Stimulated activated naive CD4-positive, alpha-beta T cell treated with Interleukin-2 at 50 U/mL for 16 hours (primary cell): ENCODE results near the gene ROR2.
"Not testable (repeated sequence)": the region's sequence is repeated elsewhere in the genome, so short reads cannot be mapped to it uniquely, and the experiment has no call there.

Experiments
- DNase-seq: peaks from one replicate; lab custom pipeline; 2025; lab: John Stamatoyannopoulos, UW

The ROR2 gene

DNA sequence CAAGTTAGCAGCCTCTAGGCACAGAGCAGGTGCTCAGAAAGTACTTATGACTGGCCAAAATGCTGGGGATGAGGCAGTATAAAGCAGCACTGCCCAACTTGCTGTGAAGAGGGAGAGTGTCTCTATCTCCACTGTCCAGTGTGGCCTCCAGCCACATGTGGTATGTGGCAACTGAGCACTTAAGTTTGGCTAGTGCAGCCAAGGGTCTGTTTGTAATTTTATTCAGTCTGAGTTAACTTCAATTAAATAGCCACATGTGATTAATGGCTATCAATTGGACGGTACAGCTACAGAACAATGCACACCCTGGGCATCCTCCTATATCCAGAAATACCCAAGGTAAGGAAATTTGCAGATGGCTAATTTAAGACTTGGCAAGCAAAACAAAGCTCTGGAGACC is 26.9 kb downstream of the ROR2 start:
- no peak for DNase-seq

DNA sequence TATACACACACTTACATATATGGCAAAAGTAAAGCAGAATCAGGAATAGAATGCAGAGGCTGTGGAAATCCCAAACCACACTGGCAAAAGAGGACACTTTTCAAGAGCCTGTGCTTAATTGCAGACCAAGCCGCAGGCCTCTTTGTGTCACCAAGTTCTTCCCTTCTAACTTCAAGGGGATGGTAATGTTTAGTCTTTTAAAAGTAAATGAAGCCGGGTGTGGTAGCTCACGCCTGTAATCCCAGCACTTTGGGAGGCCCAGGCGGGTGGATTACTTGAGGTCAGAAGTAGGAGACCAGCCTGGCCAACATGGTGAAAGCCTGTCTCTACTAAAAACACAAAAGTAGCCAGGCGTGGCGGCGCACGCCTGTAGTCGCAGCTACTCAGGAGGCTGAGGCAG is 28.7 kb downstream of the ROR2 start:
- no peak for DNase-seq

DNA sequence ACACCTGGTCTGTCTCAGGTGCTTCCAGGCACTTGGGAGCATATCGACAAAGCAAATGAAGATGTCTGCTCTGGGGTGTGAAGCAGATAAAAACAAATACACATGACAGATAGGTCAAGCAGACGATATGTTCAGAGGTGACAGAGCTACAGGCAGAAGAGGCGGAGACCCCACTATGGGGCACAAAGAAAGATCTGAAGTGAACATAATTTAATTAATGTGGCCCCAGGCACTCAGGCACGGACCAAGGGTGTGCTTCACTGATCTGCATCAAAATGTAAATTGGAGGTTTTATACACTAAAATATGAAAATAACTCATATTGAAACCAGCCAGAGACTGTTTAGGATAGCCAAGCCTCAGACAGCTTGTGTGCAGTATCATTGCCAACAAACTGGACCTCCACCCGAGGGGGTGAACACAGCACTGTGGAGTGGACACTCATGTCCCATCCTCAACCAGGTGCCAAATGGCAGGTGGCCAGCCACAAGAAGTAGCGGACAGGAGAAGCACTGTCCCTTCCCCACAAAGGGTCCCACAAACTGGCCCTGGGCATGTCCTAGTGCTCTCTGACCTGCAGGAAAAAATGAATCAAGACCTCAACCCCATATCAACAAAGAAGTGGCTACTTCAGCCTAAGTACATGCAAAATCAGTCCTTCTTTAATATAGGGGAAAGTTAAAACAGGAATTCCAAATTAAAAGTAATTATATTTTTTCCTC is 29.2 kb downstream of the ROR2 start:
- no peak for DNase-seq

DNA sequence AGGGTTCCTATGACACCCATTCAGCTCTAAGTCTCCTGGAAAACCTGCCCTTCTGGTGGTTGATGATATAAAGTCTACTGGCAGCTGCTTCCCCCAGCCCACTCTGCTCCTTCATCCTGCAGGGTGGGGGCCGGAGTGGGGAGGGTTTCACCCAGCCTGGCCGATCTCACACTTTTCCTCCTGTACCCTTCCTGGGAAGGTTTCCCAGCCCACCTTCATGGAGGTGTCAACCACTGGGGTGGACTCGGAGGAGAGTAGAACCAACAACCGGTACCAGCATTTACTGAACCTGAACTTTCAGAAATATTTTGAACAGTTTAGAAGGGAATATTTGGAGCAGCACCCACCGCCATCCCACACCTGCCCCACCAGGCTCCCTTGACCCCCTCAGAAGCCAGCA is 30.4 kb downstream of the ROR2 start:
- no peak for DNase-seq

DNA sequence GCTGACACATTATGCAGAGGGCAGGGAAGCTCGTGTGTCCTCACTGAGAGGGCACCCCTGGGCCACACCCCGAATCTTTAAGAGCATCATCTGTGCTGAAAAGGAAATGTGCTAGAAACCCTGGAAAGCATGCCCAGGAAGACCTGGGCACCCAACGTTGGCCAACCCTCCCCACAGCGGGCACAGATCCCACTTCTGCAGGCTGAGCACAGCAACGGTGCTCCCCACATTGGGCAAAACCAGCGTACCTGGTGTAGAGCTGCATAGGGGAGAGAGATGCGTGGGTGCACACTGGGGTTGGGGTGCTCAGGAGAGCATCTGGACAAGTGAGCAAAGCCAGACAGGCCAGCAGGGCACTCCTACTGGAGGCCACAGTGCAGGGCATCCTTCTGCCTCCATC is 32.6 kb downstream of the ROR2 start:
- no peak for DNase-seq

DNA sequence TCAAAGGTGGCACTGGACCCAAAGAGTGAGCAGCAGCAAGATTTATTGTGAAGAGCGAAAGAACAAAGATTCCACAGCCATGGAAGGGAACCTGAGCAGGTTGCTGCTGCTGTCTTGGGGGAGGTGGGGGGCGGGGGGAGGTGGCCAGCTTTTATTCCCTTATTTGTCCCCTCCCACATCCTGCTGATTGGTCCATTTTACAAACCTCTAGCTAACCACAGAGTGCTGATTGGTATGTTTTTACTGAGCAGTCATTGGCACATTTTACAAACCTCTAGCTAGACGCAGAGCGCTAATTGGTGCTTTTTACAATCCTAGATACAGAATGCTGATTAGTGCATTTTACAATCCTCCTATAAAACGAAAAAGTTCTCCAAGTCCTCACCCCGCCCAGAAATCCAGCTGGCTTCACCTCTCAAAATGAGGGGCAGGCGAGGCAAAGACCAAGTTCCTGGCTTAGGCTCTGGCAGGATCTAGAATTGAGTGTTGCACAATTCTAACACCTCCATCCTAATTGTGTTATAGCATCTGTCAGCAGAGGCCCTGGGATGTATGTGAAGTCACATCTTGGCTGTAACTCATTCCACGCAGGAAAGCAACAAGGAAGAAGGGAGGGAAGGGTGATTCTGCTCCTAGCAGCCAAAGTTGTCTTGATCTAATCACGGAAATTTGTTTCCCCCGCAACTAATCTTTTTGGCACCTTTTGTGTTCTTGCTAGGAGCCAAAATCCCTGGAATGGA is 34.3 kb downstream of the ROR2 start:
- no peak for DNase-seq

DNA sequence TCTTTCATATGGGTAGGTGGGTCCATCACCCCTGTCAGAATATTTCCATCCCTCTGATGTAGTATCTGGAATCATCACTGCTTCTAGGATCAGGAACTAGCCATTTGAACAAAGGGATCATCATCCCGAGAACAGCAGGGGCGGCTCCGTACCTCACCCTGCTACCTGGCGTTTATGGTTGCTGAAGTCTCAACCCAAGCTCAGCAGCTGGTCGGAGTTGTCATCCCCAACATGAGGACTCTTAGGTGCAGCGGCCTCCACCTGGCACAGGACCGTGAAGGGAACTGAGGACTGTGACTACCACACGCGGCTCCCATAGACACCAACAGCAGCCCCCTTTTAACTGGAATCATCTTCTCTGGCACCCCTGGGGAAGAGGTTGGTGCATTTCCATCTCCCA is 35.1 kb downstream of the ROR2 start:
- no peak for DNase-seq

DNA sequence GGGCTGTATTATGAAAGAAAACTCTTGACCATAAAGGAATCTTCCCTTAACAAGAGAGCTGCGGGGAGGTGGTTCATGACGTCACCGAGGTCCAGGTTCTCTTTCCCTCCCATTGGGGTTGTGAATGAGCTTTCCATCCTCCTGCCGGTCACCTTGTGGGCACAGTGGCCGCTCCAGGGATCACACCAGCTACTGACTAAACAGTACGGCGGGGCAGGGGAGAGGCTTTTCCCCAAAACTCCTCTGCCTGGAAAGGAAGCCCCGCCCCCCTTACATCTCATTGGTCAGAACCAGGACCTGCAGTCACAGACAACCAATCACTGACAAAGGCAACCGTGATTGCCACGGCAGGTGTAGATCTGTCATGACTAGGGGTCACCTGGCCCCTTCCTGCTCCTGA is 35.6 kb downstream of the ROR2 start:
- no peak for DNase-seq

DNA sequence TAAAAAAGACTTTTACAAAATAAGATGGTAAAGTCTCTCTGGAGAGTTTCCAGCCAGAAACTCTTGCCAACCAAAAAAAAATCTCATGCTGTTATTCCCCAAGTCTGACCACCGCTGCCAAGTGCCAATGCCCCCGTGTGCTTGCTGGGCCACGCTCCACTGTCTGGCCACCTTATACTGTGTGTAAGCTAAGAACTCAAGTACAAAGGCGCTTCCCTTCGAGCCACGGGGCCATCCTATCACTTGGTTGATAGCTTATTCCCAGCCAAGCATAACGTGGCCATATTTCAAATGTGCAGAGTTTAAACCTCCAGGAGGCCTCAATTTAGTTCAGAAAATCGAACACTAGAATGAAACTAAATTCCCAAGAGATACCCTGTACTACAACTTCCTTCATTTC is 36.0 kb downstream of the ROR2 start:
- DNase-seq, result no peak

DNA sequence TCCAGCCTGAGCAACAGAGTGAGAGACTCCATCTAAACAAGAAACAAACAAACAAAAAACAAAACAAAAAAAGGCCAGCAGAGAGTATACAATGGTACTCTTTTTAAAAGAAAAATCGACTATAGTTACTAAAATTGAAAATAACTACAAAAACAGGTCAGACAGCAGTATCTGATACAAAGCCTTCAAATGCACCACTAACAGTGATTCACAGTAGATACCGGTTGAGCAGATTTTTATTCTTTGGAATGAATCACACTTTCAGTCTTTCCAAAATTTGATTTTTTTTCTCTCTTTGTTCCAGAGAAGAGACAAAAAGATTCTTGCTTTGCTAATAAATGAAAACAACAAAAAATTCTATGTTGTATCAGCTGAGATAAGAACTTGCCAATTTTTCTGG is 36.9 kb downstream of the ROR2 start:
- no peak for DNase-seq

DNA sequence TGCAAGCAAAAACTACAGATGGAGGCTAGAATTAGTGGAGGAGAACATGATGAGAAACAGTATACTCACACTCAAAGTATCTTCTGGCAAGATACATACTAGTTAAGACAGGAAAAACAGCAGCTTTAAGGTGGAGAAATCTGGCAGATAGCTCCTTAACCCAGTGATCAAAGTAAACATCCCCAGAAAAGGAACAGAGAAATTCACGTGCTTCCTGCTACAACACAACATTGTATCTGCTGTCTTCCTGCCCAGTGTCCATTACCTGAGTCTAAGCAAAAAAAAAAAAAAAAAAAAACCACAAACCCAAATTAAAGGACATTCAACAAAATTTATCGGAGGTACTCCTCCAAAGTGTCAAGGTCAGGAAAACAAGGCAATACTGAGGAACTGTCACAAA is 38.4 kb downstream of the ROR2 start:
- DNase-seq, result no peak

DNA sequence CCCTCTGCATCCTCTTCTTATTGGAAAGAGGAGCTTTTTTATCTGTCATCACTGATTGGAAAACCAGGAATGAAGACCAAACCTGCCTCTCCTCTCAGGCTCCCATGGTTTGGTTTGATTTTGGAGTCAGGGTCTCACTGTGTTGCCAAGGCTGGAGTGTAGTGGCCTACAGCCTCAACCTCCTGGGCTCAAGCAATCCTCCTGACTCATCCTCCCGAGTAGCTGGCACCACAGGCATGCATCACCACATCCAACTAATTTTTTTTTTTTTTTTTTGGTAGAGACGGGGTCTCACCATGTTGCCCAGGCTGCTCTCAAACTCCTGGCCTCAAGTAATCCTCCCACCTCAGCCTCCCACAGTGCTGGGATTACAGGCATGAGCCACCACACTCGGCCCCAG is 40.8 kb downstream of the ROR2 start:
- not testable (repeated sequence) for DNase-seq

DNA sequence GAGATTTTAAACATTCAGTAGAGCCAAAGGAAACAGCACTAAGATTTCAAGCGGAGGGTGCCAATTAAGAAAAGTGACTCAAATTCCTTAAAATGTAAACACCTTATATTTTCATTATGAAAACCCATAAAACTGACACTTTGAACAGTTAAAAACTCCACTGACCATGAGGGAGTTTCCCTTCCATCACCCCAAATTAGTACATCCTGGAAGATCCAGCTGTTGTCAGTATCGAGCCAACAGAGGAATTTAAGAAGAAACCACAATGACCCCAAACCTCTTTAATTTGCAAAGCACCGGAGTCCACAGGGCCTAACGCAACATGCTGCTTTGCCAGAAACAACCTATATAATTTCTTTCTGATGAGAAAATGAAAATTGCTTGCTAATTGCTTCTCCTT is 41.3 kb downstream of the ROR2 start:
- no peak for DNase-seq

DNA sequence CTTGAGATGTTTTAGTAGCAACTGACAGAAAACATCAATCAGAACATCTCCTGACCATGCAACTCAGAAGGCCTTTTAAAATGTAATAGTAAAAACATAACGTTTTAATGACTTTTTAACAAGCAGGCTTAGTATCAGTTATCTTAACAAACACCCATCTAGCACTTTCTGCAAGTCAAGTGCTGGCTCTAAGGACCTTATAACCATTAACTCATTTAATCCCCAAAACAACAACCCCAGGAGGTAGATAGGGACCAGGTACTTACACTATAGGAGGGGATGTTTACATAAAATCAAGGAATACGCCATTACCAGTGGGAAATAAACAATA is 41.8 kb downstream of the ROR2 start:
- no peak for DNase-seq

DNA sequence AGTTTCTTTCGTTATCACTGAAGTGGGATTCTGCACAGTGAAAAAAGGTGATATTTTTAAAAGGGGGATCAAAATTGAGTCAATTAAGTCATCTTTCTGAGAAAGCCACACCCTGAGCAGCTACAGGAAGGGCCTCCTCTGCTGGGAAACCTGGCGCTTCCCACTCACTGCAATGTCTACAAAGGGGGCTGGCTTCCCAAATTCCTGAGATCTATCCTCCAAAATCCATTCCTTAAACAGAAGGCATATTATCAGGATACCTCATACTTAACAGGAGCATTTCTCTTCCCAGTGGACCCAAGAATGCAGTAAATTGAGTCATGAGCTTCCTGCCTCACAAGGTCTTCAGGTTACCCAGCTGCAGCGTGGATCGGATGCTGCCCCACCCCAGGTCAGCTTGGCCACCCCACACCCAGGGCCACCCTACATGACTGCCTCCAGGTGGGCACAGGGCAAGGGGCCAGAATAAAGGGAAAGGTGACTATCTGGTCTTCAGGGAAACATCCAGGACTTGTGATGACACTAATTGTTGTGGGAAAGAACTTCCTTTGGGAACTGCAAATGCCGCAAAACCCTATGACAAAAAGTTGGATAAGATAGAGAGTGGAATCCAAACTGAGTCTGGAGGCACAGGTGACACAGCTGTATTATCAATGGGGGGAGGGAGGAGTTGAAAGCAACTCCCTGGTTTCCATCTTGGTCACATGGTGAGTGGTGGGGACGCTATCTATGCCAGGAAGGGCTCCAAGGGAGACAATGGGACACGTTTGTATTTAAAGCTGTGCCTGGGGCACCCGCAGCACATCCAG is 42.3 kb downstream of the ROR2 start:
- no peak for DNase-seq

DNA sequence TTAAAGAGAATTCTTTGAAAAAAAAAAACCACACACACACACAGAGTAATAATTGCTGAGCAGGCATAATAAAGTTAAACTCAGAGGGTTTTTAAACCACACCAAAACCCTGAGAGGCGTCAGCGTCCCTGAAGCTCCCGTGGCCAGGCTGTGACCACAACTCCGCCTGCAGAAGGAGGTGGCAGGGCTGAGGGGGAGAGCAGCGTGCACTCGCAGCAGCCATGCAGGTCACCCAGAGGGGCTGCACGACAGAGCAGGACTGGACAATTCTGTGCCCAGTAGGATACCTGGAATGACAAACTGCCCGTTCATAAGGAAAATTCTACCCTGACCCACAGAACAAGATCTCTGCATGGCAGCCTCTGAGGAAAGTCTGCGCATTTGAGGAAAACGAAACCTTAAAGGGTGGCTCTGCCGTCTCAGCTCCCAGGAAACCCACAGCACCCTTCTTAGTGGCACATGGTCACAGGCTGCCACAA is 44.0 kb downstream of the ROR2 start:
- DNase-seq, result peak; percentile 20

DNA sequence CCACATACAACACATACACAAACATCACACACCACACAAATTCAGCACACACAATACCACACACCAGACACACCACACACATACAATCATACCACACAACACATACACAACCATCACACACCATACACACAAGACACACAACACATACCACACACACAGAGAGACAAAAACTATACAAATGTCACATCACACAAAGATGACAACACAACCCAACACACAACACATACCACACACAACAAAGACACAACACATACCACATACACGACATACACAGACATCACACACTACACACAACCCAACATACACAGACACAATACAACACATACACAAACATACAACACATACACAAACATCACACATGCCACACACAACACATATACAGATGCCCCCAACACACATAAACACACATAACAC is 44.8 kb downstream of the ROR2 start:
- no peak for DNase-seq

DNA sequence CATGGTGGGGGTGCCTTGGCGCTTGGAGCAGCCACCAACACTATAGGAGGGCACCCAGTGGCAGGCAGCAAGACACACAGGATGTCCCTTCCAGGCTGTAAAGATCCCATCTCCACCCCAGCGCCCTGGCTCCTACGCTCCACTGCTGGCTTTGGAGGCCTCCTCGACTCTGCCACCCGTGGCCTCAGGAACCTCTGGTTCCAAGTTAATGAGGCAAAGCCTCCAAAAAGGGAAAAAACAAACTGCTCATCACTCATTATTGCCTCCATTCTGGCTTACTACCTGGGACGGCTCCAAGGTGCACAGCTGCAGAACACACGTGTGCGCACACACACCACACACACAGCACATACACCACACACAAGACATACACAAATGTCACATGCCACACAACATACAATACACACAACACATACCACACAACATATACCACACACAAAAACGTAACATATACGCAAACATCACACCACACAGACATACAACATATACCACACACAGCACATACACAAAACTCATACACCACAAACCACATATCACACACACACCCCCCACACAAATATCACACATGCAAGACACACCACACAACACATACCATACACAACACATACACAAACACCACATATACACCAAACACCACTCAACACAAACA is 45.3 kb downstream of the ROR2 start:
- no peak for DNase-seq

DNA sequence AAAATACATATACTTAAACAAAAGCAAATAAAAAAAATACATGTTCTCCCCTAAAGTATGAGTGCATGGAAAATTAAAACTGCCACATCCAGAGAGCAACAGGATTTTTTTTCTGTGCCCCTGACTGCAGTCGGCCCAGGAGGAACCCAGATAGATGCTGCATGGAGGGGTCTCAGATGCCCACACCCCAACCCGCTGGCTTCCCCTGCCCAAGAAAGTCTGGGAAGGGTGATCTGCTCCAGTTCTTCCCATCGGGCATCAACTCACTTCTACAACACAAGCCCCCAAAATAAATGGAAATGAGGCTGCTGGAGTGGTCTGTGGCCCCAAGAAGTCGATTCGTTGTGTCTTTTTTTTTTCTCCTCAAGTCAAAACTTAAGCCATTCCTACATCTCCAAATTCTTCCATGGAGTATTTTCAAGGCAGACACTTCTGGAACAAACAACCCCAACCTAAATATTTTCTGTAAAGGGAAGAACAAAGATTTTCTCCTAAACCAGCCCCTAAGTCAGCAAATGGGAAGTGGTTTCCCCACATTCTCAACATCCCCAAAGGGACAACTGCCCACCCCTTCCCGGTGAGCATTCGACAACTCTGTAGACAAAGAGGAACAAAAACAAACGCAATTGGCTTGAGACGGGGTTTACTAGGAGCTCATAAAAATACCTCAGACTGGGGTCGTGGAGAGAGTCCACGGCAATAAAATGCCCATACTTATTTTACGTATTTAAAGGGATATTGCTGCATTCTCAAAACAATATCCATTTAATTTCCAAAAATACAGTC is 46.7 kb downstream of the ROR2 start:
- no peak for DNase-seq

DNA sequence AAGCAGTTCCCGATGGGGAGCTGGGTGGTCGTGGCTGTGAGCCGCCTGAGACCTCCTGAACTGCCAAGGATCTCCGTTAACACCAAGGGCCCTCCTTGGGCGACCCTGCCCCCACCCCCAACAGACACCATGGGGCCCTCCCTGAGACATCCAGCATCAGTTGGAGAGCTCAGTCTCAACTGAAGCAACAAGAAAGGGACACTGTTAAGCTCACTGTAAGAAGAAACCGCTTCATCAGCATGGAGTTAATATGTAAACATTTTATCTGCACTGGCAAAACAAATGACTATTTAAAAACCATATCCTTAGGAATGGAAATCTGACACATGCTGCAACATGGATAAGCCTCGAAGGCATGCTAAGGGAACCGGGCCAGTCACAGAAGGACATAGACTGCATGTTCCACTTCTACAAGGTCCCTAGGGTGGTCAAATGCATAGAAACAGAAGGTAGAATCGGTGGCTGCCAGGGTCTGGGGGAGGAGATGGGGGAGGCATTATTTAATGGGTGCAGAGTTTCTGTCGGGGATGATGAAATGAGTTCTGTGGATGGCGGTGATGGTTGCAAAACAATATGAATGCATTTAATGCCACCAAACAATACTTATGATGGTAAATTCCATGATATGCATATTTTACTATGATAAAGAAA is 47.4 kb downstream of the ROR2 start:
- DNase-seq, result no peak

DNA sequence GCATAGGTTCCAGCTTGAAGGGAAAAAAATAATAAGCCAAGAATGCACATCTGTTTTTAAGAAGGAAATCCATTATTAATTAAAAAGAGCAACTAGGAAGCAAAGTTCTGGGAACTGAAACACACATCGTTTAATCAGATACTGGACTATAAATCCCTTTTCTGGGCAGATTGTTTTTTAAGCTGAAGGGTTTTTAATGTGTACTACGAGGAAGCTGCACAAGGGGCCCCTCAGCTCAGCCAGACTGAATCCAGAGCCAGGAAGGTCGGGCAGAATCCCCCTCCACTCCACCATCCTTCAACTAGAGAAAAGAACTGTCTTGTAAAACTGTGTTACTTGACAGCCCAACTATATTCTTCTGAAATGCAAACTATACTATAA is 49.2 kb downstream of the ROR2 start:
- no peak for DNase-seq
